Muscle layer of colon (tissue), 2 donors: ENCODE results near the gene HOXC13.

ENCODE experiments used
- H3K27ac ChIP-seq: one replicate; pipeline ENCODE4 v1.7.0; 2013; ENCODE audit warnings: low read depth, mild to moderate bottlenecking, low read length, moderate library complexity
- H3K27me3 ChIP-seq, 2 donors: one replicate each; pipeline ENCODE4 v1.7.0; 2013; ENCODE audit warnings: low read length in 2 of 2, mild to moderate bottlenecking in 2 of 2; ENCODE audit not compliant: insufficient read depth in 2 of 2, control insufficient read depth in 1 of 2
- H3K36me3 ChIP-seq: one replicate; pipeline ENCODE4 v1.7.0; 2013; ENCODE audit warnings: mild to moderate bottlenecking, low read length; ENCODE audit not compliant: insufficient read depth
- H3K4me1 ChIP-seq: one replicate; pipeline ENCODE4 v1.7.0; 2013; ENCODE audit warnings: mild to moderate bottlenecking, low read length; ENCODE audit not compliant: insufficient read depth
- H3K4me3 ChIP-seq, 2 donors: one replicate each; pipeline ENCODE4 v1.7.0; 2013; ENCODE audit warnings: low read length in 2 of 2, low read depth in 1 of 2, mild to moderate bottlenecking in 1 of 2, moderate library complexity in 1 of 2
- H3K9ac ChIP-seq: one replicate; pipeline ENCODE4 v1.7.0; 2013; ENCODE audit warnings: low read length
- H3K9me3 ChIP-seq: one replicate; pipeline ENCODE4 v1.7.0; 2013; ENCODE audit warnings: mild to moderate bottlenecking, low read length
- donor health status: abdominal sarcoma.
- donor health status: Adenocarcinoma of cecum.

Gene HOXC13

DNA sequence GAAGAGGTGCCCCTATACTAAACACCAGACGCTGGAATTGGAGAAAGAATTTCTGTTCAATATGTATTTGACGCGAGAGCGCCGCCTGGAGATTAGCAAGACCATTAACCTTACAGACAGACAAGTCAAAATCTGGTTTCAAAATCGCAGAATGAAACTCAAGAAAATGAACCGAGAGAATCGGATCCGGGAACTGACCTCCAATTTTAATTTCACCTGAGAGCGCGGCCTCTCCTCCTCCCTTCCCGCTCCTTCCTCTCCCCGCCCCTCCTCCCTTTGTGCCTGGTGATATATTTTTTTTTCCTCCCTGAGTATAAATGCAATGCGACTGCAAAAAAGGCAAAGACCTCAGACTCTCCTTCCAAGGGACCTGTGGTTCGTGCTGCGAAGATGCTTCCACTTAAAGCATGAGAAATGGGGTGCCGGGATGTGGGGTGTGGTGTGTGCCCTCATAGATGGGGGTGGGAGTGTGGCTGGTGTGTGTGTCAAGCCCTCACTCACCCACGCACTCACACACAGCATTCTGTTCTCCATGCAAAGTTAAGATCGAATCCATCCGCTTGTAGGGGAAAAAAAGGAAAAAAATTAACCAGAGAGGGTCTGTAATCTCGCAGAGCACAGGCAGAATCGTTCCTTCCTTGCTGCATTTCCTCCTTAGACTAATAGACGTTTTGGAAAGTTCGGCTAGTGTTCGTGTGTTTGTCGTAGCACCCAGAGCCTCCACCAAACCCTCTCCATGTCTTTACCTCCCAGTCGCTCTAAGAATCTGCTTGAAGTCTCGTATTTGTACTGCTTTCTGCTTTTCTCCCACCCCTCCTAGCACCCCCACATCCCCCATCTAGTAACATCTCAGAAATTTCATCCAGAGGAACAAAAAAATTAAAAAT is 50.8 kb downstream of the HOXC13 start:
- peaks cover 20% of the 10 kb centered on the region for H3K4me1 ChIP-seq
- peaks cover 76 to 98% of the 10 kb centered on the region in 2 donors for H3K27me3 ChIP-seq
- no peak overlapping the region for H3K4me3 ChIP-seq

DNA sequence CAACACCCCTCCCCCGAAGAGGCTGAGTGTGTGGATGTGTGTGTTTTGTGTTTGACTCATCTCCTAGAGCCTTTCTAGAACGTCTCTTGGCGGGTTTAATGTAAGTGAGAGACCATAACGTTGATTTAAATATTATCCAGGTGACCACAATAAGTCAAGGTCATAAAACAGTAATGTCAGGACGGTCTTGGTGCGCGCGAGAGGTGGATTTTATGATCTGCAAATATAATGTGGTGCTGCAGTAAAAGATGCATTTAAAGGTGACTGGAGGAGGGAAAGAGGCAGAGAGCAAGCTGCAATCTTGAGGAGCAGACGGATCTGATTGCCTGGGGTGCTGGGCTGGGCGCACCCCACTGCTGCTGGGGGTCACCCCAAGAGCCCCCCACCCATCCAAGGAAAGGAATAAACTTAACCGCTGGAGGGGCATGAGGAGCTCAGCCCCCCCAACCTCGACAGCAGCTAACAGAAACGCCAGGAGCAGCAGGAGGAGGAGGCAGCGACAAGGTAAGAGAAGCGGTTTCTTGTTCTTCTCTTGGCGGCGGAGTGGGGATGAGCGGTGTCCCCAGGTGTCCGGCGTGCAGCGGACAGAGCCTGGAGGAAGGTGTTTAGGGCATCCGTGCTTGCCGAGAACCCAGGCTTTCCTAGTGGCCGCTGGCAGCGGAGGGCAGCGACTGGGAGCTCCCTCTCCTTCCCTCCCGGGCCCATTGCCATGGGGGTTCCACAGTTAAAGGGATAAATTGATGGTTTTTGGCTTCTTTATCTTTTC is 51.9 kb downstream of the HOXC13 start:
- Histone ChIP-seq H3K9me3 (no peaks in the 10 kb centered on the region), H3K27ac (no peak overlapping the region), H3K36me3 (no peaks in the 10 kb centered on the region), H3K4me3 (no peak overlapping the region), H3K27me3 (peaks cover 78 to 99% of the 10 kb centered on the region in 2 donors), H3K9ac (no peak overlapping the region), H3K4me1 (peaks cover 13% of the 10 kb centered on the region)

More for the DNA sequence above, 50.8 kb downstream of the HOXC13 start:
- Histone ChIP-seq H3K27ac (no peak overlapping the region), H3K9ac (no peak overlapping the region), H3K9me3 (no peaks in the 10 kb centered on the region), H3K36me3 (no peaks in the 10 kb centered on the region)

DNA sequence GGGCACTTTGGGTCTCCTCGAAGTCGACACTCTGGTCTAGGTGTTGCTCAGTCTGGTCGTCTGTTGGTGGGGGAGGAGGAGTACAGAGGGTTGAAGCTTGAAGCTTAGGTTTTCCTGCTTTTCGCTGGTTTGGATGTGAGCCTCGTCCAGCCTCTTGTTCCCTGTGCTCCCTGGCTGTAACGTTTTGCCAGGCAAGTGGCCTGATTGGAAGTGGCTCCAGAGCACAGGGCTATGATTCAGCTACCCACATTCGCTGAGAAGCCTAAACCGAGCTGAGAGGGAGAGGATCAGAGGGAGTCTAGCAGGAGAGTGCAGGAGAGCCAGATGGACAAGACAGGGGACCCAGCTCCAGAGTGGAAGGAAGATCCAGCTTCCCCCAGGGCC is 52.4 kb downstream of the HOXC13 start:
- Histone ChIP-seq H3K4me3 (no peak overlapping the region), H3K27ac (no peak overlapping the region), H3K4me1 (peaks cover 8% of the 10 kb centered on the region), H3K36me3 (no peaks in the 10 kb centered on the region), H3K9ac (no peak overlapping the region), H3K27me3 (peaks cover 73 to 99% of the 10 kb centered on the region in 2 donors), H3K9me3 (no peaks in the 10 kb centered on the region)

DNA sequence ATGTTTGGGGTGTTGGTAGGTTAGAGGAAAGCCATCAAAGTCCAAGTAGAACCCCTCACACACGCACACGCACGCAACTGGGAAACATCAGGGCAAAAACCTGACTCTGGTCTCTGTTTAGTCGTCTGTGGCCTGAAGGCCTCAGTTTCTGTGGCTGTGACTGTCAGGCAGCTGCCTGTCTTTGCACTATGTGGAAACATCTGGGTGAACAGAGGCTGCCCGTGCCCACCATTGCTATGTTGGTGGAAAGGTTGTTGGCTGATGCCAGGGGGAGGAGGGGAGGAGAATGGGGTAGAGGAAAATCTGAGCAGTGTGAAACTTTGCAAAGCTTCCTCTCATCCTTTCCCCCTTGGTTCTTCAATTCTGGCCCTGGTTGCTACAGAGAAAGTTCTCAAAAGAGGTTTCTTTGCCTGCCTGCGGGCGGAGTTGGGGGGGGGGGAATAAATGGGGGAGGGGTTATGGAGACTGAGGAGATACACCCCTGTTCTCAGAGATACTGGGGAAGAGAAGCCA is 53.8 kb downstream of the HOXC13 start:
- H3K36me3 ChIP-seq = no peaks in the 10 kb centered on the region
- H3K9ac ChIP-seq = no peak overlapping the region
- H3K4me1 ChIP-seq = peaks cover 11% of the 10 kb centered on the region
- no peaks in the 10 kb centered on the region for H3K9me3 ChIP-seq
- peaks cover 76 to 99% of the 10 kb centered on the region in 2 donors for H3K27me3 ChIP-seq
- no peak overlapping the region for H3K27ac ChIP-seq
- H3K4me3 ChIP-seq = no peak overlapping the region

DNA sequence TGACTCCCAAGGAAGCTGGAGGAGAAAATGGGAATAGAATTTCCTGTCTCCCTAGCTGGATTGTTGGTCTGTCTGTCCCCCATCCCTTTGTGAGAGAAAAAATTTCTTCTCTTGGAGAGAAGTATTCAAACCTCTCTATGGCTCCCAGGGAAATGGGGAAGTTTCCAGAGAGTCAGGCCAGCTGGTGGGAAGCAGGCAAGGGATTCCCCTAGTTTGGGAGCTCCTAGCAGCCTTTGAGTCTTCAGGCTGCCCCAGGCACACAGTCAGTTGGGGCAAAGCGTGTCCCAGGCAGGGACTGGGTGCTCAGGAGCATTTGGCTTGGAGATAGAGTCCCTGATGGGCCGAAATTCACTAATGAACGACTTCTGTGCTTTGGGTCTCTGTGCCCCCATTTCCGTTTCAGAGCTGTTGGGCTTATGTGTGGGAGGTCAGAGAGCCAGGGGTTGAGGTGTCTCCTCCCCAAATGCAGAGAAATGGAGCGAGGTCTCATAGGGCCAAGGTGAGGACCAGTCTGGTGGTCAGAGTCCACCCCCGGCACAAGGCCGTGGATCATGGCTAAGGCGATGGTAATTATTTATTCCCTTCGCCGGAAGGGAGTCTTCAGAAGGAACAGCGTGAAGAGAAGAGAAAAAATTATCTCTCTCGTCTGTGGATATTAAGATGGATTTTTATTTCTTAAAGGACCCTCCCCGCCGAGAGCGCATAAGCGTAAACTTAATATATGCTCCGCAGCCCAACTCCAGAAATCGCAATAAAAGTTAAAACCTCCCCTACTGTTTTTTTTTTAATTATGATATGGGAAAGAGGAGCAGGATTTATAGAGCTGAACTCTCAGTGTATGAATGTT is 54.8 kb downstream of the HOXC13 start:
- Histone ChIP-seq H3K36me3 (no peaks in the 10 kb centered on the region), H3K4me3 (no peak overlapping the region), H3K9me3 (no peaks in the 10 kb centered on the region), H3K4me1 (peaks cover 11% of the 10 kb centered on the region), H3K27ac (no peak overlapping the region), H3K27me3 (peaks cover 76 to 99% of the 10 kb centered on the region in 2 donors), H3K9ac (no peak overlapping the region)

DNA sequence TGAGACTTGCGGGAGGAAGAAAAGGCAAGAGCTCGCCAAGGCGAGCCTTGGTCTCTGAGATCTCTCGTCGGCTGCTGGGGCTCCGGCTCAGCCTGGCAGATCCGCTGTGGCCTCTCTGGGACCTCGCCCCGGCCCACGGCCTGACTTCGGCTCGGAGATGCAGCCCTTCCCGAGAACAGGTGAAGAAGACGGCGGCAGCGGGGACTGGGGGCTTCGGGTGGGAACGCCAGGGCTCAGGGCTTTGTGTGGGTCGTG is 55.3 kb downstream of the HOXC13 start:
- H3K9ac ChIP-seq = no peak overlapping the region
- peaks cover 76 to 99% of the 10 kb centered on the region in 2 donors for H3K27me3 ChIP-seq
- H3K4me3 ChIP-seq = no peak overlapping the region
- H3K4me1 ChIP-seq = peaks cover 11% of the 10 kb centered on the region
- H3K36me3 ChIP-seq = no peaks in the 10 kb centered on the region
- no peak overlapping the region for H3K27ac ChIP-seq
- no peaks in the 10 kb centered on the region for H3K9me3 ChIP-seq

DNA sequence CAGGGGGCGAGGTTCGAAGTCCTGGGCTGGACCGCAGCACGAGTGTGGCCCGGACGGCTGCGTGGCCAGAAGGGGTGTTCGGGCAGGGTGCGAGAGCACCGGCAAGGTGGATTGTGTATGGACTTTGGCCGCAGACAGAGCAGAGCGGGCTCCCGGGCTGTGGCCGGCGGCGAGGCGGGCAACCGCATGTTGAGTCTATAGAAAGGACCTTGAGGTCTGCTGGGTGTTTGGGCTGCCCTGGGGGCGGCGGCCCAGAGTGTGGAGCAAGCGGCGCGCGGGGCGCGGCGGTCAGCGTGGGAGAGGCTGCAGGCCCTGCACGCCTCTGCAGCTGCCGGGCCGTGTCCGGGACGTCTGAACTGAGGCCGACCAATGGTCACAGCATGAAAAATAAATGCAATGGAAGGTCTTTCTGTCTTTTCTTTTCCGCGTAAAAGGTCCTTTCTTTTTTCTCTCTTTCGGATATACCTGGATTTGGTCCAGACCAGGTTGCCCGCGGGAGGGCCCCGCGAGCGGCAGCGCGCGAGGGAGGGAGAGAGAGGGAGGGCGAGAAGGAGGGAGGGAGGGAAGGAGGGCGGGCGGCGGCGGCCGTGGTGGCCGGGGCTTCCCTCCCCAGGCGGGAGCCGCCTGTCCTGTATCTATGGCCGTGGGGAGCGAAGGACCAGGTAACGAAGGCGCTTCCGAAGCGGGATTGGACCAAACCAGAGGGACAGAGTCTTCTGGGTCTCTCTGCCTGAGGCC is 55.8 kb downstream of the HOXC13 start:
- Histone ChIP-seq H3K9ac (no peak overlapping the region), H3K27ac (no peak overlapping the region), H3K9me3 (no peaks in the 10 kb centered on the region), H3K4me3 (peak overlapping the region in 1 of 2 donors; percentile 53), H3K36me3 (no peaks in the 10 kb centered on the region), H3K27me3 (peaks cover 72 to 96% of the 10 kb centered on the region in 2 donors), H3K4me1 (peaks cover 11% of the 10 kb centered on the region)

DNA sequence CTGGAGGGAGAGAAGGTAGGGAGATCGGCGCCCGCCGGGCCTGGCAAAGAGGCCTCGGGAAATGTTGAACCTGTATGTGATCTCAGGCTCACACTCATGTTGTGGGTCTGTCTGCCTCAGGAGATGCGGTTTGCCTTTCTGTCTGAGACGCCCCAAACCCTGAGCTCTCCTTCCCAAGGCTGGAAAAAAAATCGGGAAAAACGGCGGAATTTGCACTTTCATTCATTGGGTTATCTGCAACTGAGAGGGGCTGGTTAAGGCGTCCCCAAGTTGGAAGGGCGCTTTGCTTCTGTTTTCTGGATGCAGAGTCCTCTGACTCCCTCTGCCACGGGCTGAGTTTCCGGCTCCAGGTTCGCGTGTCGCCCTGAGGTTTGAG is 56.4 kb downstream of the HOXC13 start:
- H3K4me1 ChIP-seq = peaks cover 14% of the 10 kb centered on the region
- no peak overlapping the region for H3K9ac ChIP-seq
- peaks cover 66 to 96% of the 10 kb centered on the region in 2 donors for H3K27me3 ChIP-seq
- no peaks in the 10 kb centered on the region for H3K9me3 ChIP-seq
- H3K36me3 ChIP-seq = no peaks in the 10 kb centered on the region
- H3K4me3 ChIP-seq = peak overlapping the region in 1 of 2 donors; percentile 53
- H3K27ac ChIP-seq = no peak overlapping the region

DNA sequence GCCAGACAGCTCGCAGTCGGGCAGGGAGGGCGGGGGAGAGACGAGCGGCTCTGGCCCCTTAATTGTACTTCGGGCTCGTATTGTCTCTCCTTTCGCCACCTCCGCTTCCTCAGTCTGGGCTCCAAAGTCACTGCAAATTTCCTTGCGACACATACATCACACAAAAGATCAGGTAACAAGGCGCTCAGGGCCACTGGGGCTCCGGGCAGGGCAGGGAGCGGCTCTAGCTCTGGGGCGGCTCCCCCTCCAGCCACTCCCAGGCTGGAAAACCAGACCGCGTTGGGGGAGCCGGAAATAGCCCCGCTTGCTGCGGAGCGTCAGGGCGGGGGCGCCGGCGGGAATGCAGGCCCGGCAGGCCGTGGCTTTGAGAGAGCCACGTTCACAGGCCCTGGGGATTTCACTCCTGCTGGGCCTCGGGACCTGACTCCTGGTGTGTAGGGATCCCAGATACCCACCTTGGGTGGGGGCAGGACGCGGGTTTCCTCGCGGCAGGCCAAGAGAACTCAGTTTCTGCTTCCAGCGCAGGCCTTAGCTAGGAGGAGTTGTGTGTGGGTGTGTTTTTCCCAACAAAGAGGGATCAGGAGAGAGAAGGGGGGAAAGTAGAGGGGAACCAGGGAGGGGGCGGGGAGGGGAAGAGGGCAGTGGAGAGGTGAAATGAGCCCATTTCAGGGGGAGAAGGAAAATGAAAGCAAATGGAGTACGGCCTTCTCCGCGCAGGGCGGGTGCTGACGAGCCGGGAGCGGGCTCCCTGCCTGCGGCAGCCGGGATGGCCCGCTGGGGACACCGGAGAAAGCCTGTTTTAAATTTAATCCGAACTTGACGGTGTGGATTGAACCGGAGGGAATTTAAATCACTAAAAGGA is 57.0 kb downstream of the HOXC13 start:
- H3K27me3 ChIP-seq = peaks cover 62 to 96% of the 10 kb centered on the region in 2 donors
- H3K4me3 ChIP-seq = peak overlapping the region; percentile 29 to 53
- H3K9ac ChIP-seq = no peak overlapping the region
- peaks cover 15% of the 10 kb centered on the region for H3K4me1 ChIP-seq
- no peaks in the 10 kb centered on the region for H3K36me3 ChIP-seq
- H3K27ac ChIP-seq = no peak overlapping the region
- no peaks in the 10 kb centered on the region for H3K9me3 ChIP-seq
